CD8-positive, alpha-beta memory T cell (primary cell): ENCODE results near the gene NCS1. TPM values are rescaled to one million over a fixed set of nuclear protein-coding genes. Genes with fewer than 3 reads are reported as not detected.
A peak's percentile ranks its signal among the peaks of the same experiment; 100 is the strongest.

Source experiments
- CTCF ChIA-PET: fragments of 350-600 bp; sonication (Branson Sonifier 250); formaldehyde crosslinking; loops from one replicate; lab custom pipeline; 2021; ENCODE audit warnings: antibody characterized with exemption; lab: Charles Lee
- POLR2A ChIA-PET: fragments of 350-600 bp; sonication (Branson Sonifier 250); formaldehyde crosslinking; loops from one replicate; lab custom pipeline; 2021; ENCODE audit warnings: antibody characterized with exemption; lab: Charles Lee
- DNase-seq, 5 donors: peaks; one replicate each; pipeline versions ENCODE4 v3.0.0 to v3.0.0-alpha.2; 2020 to 2022; ENCODE audit warnings: mixed read lengths in 1 of 5
- H3K27ac ChIP-seq: one replicate; pipeline ENCODE4 v1.7.0; 2013; ENCODE audit warnings: low read depth, mild to moderate bottlenecking, low read length, moderate library complexity
- H3K27me3 ChIP-seq: 2 replicates; pipeline ENCODE4 v1.7.0; 2013; ENCODE audit warnings: low read length, mild to moderate bottlenecking; ENCODE audit not compliant: insufficient read depth, poor library complexity, severe bottlenecking
- H3K36me3 ChIP-seq: 2 replicates; pipeline ENCODE4 v1.7.0; 2013; ENCODE audit warnings: mild to moderate bottlenecking, low read length, moderate library complexity; ENCODE audit not compliant: insufficient read depth
- H3K4me1 ChIP-seq: 2 replicates; pipeline ENCODE4 v1.7.0; 2013; ENCODE audit warnings: mild to moderate bottlenecking, low read length, moderate library complexity; ENCODE audit not compliant: insufficient read depth
- H3K4me3 ChIP-seq: 2 replicates; pipeline ENCODE4 v1.7.0; 2013; ENCODE audit warnings: mild to moderate bottlenecking, low read length
- H3K9me3 ChIP-seq: 2 replicates; pipeline ENCODE4 v1.7.0; 2013; ENCODE audit warnings: mild to moderate bottlenecking, low read length
- H3K27ac Mint-ChIP-seq, 8 donors: one replicate each; pipeline ENCODE4 v1.8.0; 2020 to 2021; ENCODE audit warnings: mixed read lengths in 8 of 8, mild to moderate bottlenecking in 6 of 8, inconsistent platforms in 3 of 8, moderate library complexity in 3 of 8
- H3K27me3 Mint-ChIP-seq, 2 donors: one replicate each; pipeline ENCODE4 v1.8.0; 2020 to 2021; ENCODE audit warnings: mixed read lengths in 2 of 2, mild to moderate bottlenecking in 1 of 2, moderate library complexity in 1 of 2
- H3K36me3 Mint-ChIP-seq, 3 donors: one replicate each; pipeline ENCODE4 v1.8.0; 2020 to 2021; ENCODE audit warnings: mixed read lengths in 3 of 3, inconsistent platforms in 1 of 3, mild to moderate bottlenecking in 1 of 3
- H3K4me1 Mint-ChIP-seq, 3 donors: one replicate each; pipeline ENCODE4 v1.8.0; 2020 to 2021; ENCODE audit warnings: mixed read lengths in 3 of 3, inconsistent platforms in 1 of 3, mild to moderate bottlenecking in 1 of 3
- H3K4me3 Mint-ChIP-seq, 7 donors: one replicate each; pipeline ENCODE4 v1.8.0; 2020 to 2021; ENCODE audit warnings: mixed read lengths in 7 of 7, mild to moderate bottlenecking in 6 of 7, moderate library complexity in 4 of 7, inconsistent platforms in 2 of 7
- H3K9me3 Mint-ChIP-seq, 5 donors: one replicate each; pipeline ENCODE4 v1.8.0; 2020 to 2022; ENCODE audit warnings: mixed read lengths in 5 of 5, mild to moderate bottlenecking in 3 of 5, moderate library complexity in 2 of 5, inconsistent platforms in 1 of 5
- polyA plus RNA-seq: library from polyadenylated mRNA; unstranded; fragments of 300-500 nt; fragmentation: Illumina TruSeq; gene quantifications from one replicate; pipeline ENCODE4 v1.2.3, GENCODE V29; 2021
- total RNA-seq, 2 experiments: library from RNA; stranded (reverse); gene quantifications; one replicate each; pipeline ENCODE4 v1.2.3, GENCODE V29; 2021

NCS1 gene
- total and polyA plus RNA-seq, 3 experiments from 2014 or later = 0.54 to 24.3 (median 23.6) TPM

DNA sequence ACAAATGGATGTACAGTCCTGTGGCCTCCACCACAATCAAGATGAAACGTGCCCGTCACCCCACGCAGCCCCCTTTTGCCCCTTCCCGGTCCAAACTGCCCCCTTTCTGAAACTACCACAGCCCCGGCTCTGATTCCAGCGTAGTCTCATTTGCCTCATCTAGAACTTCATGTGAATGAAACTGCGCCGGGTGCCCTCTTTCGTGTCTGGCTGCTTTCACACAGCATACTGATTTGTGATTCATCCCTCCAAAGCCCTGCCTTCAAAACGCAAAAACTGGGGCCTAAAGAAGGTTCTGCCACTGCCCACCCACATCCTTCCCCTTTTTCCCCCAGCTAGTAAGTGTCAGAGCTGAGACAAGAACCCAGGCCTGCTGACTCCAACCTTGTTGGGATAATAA lies 31.5 kb upstream of the NCS1 start:
- Mint-ChIP-seq H3K36me3 (peaks cover 2 to 16% (median 10%) of the 10 kb centered on the region in 3 donors), H3K4me1 (peaks cover 34 to 59% (median 35%) of the 10 kb centered on the region in 3 donors), H3K4me3 (no peak overlapping the region), H3K27ac (peak overlapping the region in 4 of 8 donors; percentile 4 to 82 (median 72)), H3K9me3 (no peaks in the 10 kb centered on the region), H3K27me3 (peaks cover 15 to 18% of the 10 kb centered on the region in 2 donors)
- Histone ChIP-seq H3K4me3 (no peak overlapping the region), H3K27ac (no peak overlapping the region), H3K27me3 (peaks cover 8% of the 10 kb centered on the region), H3K9me3 (no peaks in the 10 kb centered on the region), H3K36me3 (peaks cover 6% of the 10 kb centered on the region), H3K4me1 (peaks cover 27% of the 10 kb centered on the region)
- ChIA-PET CTCF (interaction anchor here (0.6 kb wide), 1 partner anchor 336 kb away, joined by 3 read pairs; no protein-coding TSS in a partner anchor), POLR2A (no interaction called here)
- no peak for DNase-seq

DNA sequence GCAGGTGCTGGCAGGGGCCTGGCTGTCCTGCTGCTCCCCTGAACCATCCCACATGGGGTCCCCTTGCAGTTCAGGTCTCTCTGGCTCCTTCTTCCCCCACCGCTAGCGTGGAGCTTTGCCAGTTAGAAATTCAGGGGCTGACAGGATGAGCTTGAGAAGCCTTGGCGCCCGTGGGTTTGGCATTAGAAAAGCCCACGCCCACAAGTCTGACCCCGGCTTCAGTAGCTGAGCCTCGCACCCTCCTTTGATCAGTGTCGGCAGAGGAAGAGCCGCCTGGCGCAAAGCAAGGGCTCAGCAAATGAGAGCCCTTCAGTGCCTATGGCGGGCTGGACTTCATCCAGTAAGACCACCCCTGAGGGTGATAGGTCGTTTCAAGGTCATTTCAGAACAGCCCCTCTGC lies 30.1 kb upstream of the NCS1 start:
- H3K27me3 ChIP-seq = peaks cover 8% of the 10 kb centered on the region
- H3K36me3 ChIP-seq = no peaks in the 10 kb centered on the region
- H3K4me1 ChIP-seq = peaks cover 22% of the 10 kb centered on the region
- no peak overlapping the region for H3K27ac ChIP-seq
- no peaks in the 10 kb centered on the region for H3K9me3 Mint-ChIP-seq
- DNase-seq = no peak
- peaks cover 0 to 4% (median 3%) of the 10 kb centered on the region in 3 donors for H3K36me3 Mint-ChIP-seq
- no peak overlapping the region for H3K27ac Mint-ChIP-seq
- peaks cover 15 to 30% of the 10 kb centered on the region in 2 donors for H3K27me3 Mint-ChIP-seq
- H3K4me3 ChIP-seq = no peak overlapping the region
- H3K4me1 Mint-ChIP-seq = peaks cover 22 to 45% (median 24%) of the 10 kb centered on the region in 3 donors
- ChIA-PET CTCF (interaction anchor here (1.3 to 1.6 kb wide), 3 partner anchors 35 to 101 kb away, joined by 3 to 5 read pairs (median 3); no protein-coding TSS in a partner anchor), POLR2A (no interaction called here)
- H3K9me3 ChIP-seq = no peaks in the 10 kb centered on the region
- H3K4me3 Mint-ChIP-seq = no peak overlapping the region

GRCh38 chr9:130142641-130143040 lies 29.6 kb upstream of the NCS1 start:
- no peaks in the 10 kb centered on the region for H3K9me3 Mint-ChIP-seq

GRCh38 chr9:130143279-130143893 lies 28.8 kb upstream of the NCS1 start:
- POLR2A ChIA-PET = no interaction called here
- Histone ChIP-seq H3K27ac (no peak overlapping the region), H3K27me3 (peaks cover 8% of the 10 kb centered on the region), H3K4me1 (peaks cover 22% of the 10 kb centered on the region), H3K4me3 (no peak overlapping the region), H3K36me3 (no peaks in the 10 kb centered on the region), H3K9me3 (no peaks in the 10 kb centered on the region)
- H3K4me1 Mint-ChIP-seq = peaks cover 22 to 40% (median 22%) of the 10 kb centered on the region in 3 donors
- no peaks in the 10 kb centered on the region for H3K9me3 Mint-ChIP-seq
- peaks cover 0 to 3% (median 0%) of the 10 kb centered on the region in 3 donors for H3K36me3 Mint-ChIP-seq
- peaks cover 15 to 40% of the 10 kb centered on the region in 2 donors for H3K27me3 Mint-ChIP-seq
- DNase-seq = no peak
- CTCF ChIA-PET = interaction anchor here (1.6 kb wide), 1 partner anchor 36 kb away, joined by 5 read pairs; no protein-coding TSS in a partner anchor
- H3K4me3 Mint-ChIP-seq = peak overlapping the region in 5 of 7 donors; percentile 1 to 56 (median 41)
- H3K27ac Mint-ChIP-seq = peak overlapping the region in 4 of 8 donors; percentile 26 to 83 (median 46)

More at GRCh38 chr9:130142641-130143040, 29.6 kb upstream of the NCS1 start:
- Mint-ChIP-seq H3K4me3 (no peak overlapping the region), H3K36me3 (peaks cover 0 to 3% (median 3%) of the 10 kb centered on the region in 3 donors), H3K4me1 (peaks cover 22 to 40% (median 22%) of the 10 kb centered on the region in 3 donors), H3K27ac (no peak overlapping the region), H3K27me3 (peaks cover 15 to 33% of the 10 kb centered on the region in 2 donors)
- H3K9me3 ChIP-seq = no peaks in the 10 kb centered on the region
- CTCF ChIA-PET = interaction anchor here (1.3 to 1.6 kb wide), 3 partner anchors 36 to 100 kb away, joined by 3 to 5 read pairs (median 3); no protein-coding TSS in a partner anchor
- peaks cover 8% of the 10 kb centered on the region for H3K27me3 ChIP-seq
- no peaks in the 10 kb centered on the region for H3K36me3 ChIP-seq
- H3K4me1 ChIP-seq = peaks cover 22% of the 10 kb centered on the region
- H3K4me3 ChIP-seq = no peak overlapping the region
- no peak for DNase-seq
- POLR2A ChIA-PET = no interaction called here
- no peak overlapping the region for H3K27ac ChIP-seq

DNA sequence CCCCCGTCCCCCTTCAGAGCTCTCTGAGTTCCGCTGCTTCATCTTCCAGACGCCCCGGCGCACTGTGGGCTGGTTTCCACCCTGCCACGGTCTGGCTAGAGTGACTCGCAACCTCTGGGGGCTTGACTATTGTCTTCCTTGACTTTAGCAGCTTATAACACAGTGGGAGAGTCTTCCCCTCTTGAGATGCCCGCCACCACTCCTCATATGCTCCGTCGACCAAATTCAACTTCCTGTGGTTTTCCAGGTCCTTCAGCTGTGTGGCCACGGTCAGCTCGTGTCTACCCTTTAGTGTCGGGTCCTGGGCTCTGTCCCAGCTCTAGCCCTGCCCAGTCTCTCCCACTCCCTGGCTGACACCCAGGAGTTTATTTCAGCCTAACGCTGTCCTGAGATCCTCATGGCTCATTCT lies 28.2 kb upstream of the NCS1 start:
- POLR2A ChIA-PET = interaction anchor here (0.6 kb wide), 1 partner anchor 1015 kb away, joined by 3 read pairs; no protein-coding TSS in a partner anchor
- Mint-ChIP-seq H3K4me1 (peaks cover 17 to 34% (median 18%) of the 10 kb centered on the region in 3 donors), H3K27ac (peak overlapping the region in 5 of 8 donors; percentile 7 to 83 (median 48)), H3K27me3 (peaks cover 15 to 40% of the 10 kb centered on the region in 2 donors), H3K4me3 (peak overlapping the region in 5 of 7 donors; percentile 1 to 56 (median 41)), H3K9me3 (no peaks in the 10 kb centered on the region), H3K36me3 (no peaks in the 10 kb centered on the region)
- CTCF ChIA-PET = no interaction called here
- no peak overlapping the region for H3K27ac ChIP-seq
- H3K4me3 ChIP-seq = no peak overlapping the region
- H3K4me1 ChIP-seq = peaks cover 16% of the 10 kb centered on the region
- H3K9me3 ChIP-seq = no peaks in the 10 kb centered on the region
- DNase-seq = no peak
- peaks cover 8% of the 10 kb centered on the region for H3K27me3 ChIP-seq
- no peaks in the 10 kb centered on the region for H3K36me3 ChIP-seq

GRCh38 chr9:130144703-130145102 lies 27.5 kb upstream of the NCS1 start:
- POLR2A ChIA-PET = interaction anchor here (0.6 kb wide), 1 partner anchor 1016 kb away, joined by 3 read pairs; no protein-coding TSS in a partner anchor
- Mint-ChIP-seq H3K4me1 (peaks cover 12 to 28% (median 16%) of the 10 kb centered on the region in 3 donors), H3K27ac (peak overlapping the region in 2 of 8 donors; percentile 36 to 64), H3K4me3 (peak overlapping the region in 2 of 7 donors; percentile 24 to 32), H3K9me3 (no peaks in the 10 kb centered on the region), H3K27me3 (peaks cover 15 to 40% of the 10 kb centered on the region in 2 donors), H3K36me3 (no peaks in the 10 kb centered on the region)
- DNase-seq = no peak
- peaks cover 8% of the 10 kb centered on the region for H3K4me1 ChIP-seq
- no peak overlapping the region for H3K27ac ChIP-seq
- H3K9me3 ChIP-seq = no peaks in the 10 kb centered on the region
- H3K36me3 ChIP-seq = no peaks in the 10 kb centered on the region
- no peak overlapping the region for H3K4me3 ChIP-seq
- CTCF ChIA-PET = no interaction called here
- H3K27me3 ChIP-seq = peaks cover 8% of the 10 kb centered on the region

DNA sequence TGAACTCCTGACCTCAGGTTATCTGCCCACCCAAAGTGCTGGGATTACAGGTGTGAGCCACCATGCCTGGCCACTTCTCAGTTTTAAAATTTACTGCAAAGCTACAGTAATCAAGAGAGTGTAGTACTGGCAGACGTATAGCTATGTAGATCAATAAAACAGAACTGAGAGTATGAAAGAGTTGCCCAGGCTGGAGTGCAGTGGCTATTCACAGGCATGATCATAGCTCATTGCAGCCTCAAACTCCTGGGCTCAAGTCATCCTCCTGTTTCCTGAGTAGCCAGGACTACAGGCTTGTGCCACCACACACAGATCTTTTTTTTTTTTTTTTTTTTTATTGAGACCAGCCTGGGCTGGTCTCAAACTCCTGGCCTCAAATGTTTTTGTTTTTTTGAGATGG lies 26.5 kb upstream of the NCS1 start:
- Histone ChIP-seq H3K4me1 (peaks cover 8% of the 10 kb centered on the region), H3K36me3 (no peaks in the 10 kb centered on the region), H3K9me3 (no peaks in the 10 kb centered on the region), H3K4me3 (no peak overlapping the region), H3K27me3 (peaks cover 8% of the 10 kb centered on the region), H3K27ac (no peak overlapping the region)
- no peaks in the 10 kb centered on the region for H3K36me3 Mint-ChIP-seq
- no peaks in the 10 kb centered on the region for H3K9me3 Mint-ChIP-seq
- ChIA-PET CTCF (no interaction called here), POLR2A (no interaction called here)
- no peak overlapping the region for H3K4me3 Mint-ChIP-seq
- no peak for DNase-seq
- H3K27ac Mint-ChIP-seq = no peak overlapping the region
- H3K4me1 Mint-ChIP-seq = peaks cover 10 to 19% (median 14%) of the 10 kb centered on the region in 3 donors
- H3K27me3 Mint-ChIP-seq = peaks cover 15 to 40% of the 10 kb centered on the region in 2 donors

DNA sequence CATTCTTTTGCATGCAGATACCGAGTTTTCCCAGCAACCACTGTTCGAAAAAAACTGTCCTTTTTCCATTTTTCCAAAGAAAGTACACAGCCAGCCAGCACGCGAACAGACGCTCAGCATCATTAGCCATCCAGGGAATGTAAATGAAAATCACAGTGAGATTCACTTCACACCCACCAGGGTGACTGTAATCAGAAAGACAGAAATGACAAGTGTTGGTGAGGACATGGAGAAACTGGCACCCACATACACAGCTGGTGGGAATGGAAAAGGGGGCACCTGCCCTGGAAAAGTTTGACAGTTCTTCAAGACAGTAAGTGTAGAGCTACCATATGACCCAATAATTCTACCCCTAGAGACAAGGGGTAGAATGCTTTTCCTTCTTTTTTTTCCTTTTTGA lies 25.0 kb upstream of the NCS1 start:
- Histone ChIP-seq H3K4me1 (peaks cover 8% of the 10 kb centered on the region), H3K27ac (no peak overlapping the region), H3K27me3 (peaks cover 8% of the 10 kb centered on the region), H3K36me3 (no peaks in the 10 kb centered on the region), H3K9me3 (no peaks in the 10 kb centered on the region), H3K4me3 (no peak overlapping the region)
- peaks cover 8 to 15% (median 12%) of the 10 kb centered on the region in 3 donors for H3K4me1 Mint-ChIP-seq
- DNase-seq = no peak
- peak overlapping the region in 1 of 8 donors; percentile 22 for H3K27ac Mint-ChIP-seq
- no peak overlapping the region for H3K4me3 Mint-ChIP-seq
- no peaks in the 10 kb centered on the region for H3K9me3 Mint-ChIP-seq
- CTCF ChIA-PET = no interaction called here
- no peaks in the 10 kb centered on the region for H3K36me3 Mint-ChIP-seq
- POLR2A ChIA-PET = no interaction called here
- H3K27me3 Mint-ChIP-seq = peaks cover 15 to 40% of the 10 kb centered on the region in 2 donors
